Measurements from ENCODE around the gene DHX16.

DHX16 gene

GRCh38 chr6:30691208-30691847, 18.5 kb upstream of the DHX16 start:
- no peak for FAIRE-seq

GRCh38 chr6:30690403-30691207, 17.8 kb upstream of the DHX16 start, which contains the start of gene NRM:
Gene NRM, minus strand, starts transcription at chr6:30690984. Its CDS starts 10 bp downstream, at chr6:30690974.
- no peak for FAIRE-seq

GRCh38 chr6:30689985-30690384, 17.2 kb upstream of the DHX16 start:
- FAIRE-seq, result no peak

- FAIRE-seq, result no peak
Measured at GRCh38 chr6:30689022-30689865, 16.4 kb upstream of the DHX16 start.

- FAIRE-seq, result no peak
Measured at GRCh38 chr6:30688569-30688968, 15.8 kb upstream of the DHX16 start.

- FAIRE-seq, result no peak
Measured at GRCh38 chr6:30687659-30688431, 15.0 kb upstream of the DHX16 start.

GRCh38 chr6:30686908-30687658, 14.3 kb upstream of the DHX16 start:
- no peak for FAIRE-seq

GRCh38 chr6:30686009-30686907, 13.5 kb upstream of the DHX16 start, which contains the start of gene PPP1R18:
Gene PPP1R18, minus strand, starts transcription at chr6:30686645. Its CDS starts 627 bp downstream, at chr6:30686018.
- FAIRE-seq, result no peak

GRCh38 chr6:30685157-30686008, 12.6 kb upstream of the DHX16 start:
- FAIRE-seq, result no peak

- FAIRE-seq, result no peak
Measured at GRCh38 chr6:30684386-30685156, 11.8 kb upstream of the DHX16 start.

- FAIRE-seq, result no peak
Measured at GRCh38 chr6:30683980-30684338, 11.2 kb upstream of the DHX16 start.

GRCh38 chr6:30683183-30683979, 10.6 kb upstream of the DHX16 start:
- no peak for FAIRE-seq

GRCh38 chr6:30682143-30683117, 9.6 kb upstream of the DHX16 start:
- no peak for FAIRE-seq

GRCh38 chr6:30681766-30682142, 8.9 kb upstream of the DHX16 start:
- FAIRE-seq, result no peak

GRCh38 chr6:30679765-30680535, 7.1 kb upstream of the DHX16 start:
- no peak for FAIRE-seq
